OCI-LY3 (cell line): Measurements from ENCODE around the gene HIVEP2.

Experiments used
- H2AFZ ChIP-seq: fragments of 200-600, 300-600 bp; shearing (Covaris generic); 2 replicates; pipeline ENCODE4 v1.6.0; 2014; ENCODE audit warnings: antibody characterized with exemption, low read depth, low read length
- H3K27ac ChIP-seq: fragments of 200-600, 300-600 bp; sonication (generic); 2 replicates; pipeline ENCODE4 v1.5.1; 2014; ENCODE audit warnings: mild to moderate bottlenecking, low read length, moderate library complexity, mixed read lengths
- H3K27me3 ChIP-seq: fragments of 200-600, 300-600 bp; sonication (generic); 2 replicates; pipeline ENCODE4 v1.6.1; 2014; ENCODE audit warnings: low read depth, low read length, mixed read lengths
- H3K36me3 ChIP-seq: fragments of 200-600, 300-600 bp; sonication (generic); replicated peaks from 2 replicates; pipeline ENCODE3; 2014; ENCODE audit warnings: low read depth, low read length, mixed read lengths
- H3K4me1 ChIP-seq: fragments of 300-600, 200-600 bp; sonication (generic); 2 replicates; pipeline ENCODE4 v1.6.1; 2014; ENCODE audit warnings: low read length, mixed read lengths
- H3K4me2 ChIP-seq: fragments of 200-600, 300-600 bp; sonication (generic); 2 replicates; pipeline ENCODE4 v1.6.1; 2014; ENCODE audit warnings: low read length, mixed read lengths
- H3K4me3 ChIP-seq: fragments of 300-600, 200-600 bp; sonication (generic); 2 replicates; pipeline ENCODE4 v1.5.1; 2014; ENCODE audit warnings: antibody characterized with exemption, mild to moderate bottlenecking, low read length, moderate library complexity
- H3K79me2 ChIP-seq: fragments of 300-600, 200-600 bp; shearing (Covaris generic); 2 replicates; pipeline ENCODE4 v1.6.1; 2014; ENCODE audit warnings: mild to moderate bottlenecking, low read length, mixed read lengths
- H3K9ac ChIP-seq: fragments of 300-600, 200-600 bp; shearing (Covaris generic); 2 replicates; pipeline ENCODE4 v1.6.0; 2014; ENCODE audit warnings: mild to moderate bottlenecking, low read length, moderate library complexity
- H3K9me3 ChIP-seq: fragments of 200-600, 300-600 bp; shearing (Covaris generic); 2 replicates; pipeline ENCODE4 v1.6.1; 2014; ENCODE audit warnings: low read length, mixed read lengths; ENCODE audit not compliant: insufficient read depth
- H4K20me1 ChIP-seq: fragments of 200-600, 300-600 bp; sonication (generic); 2 replicates; pipeline ENCODE4 v1.6.1; 2016; ENCODE audit warnings: low read length, mixed read lengths; ENCODE audit not compliant: insufficient read depth
- EZH2phosphoT487 ChIP-seq: fragments of 200-600 bp; shearing (Covaris generic); IDR thresholded peaks from 2 replicates; pipeline ENCODE4 v1.6.1; 2018; ENCODE audit warnings: antibody characterized with exemption, mixed run types, low read depth
- TF ChIP-seq, protein P1 (sequence below): fragments of 200-600, 300-600 bp; sonication (generic); IDR thresholded peaks from 2 replicates; pipeline ENCODE4 v1.5.1; 2014; ENCODE audit warnings: antibody characterized with exemption, low read length, low read depth

HIVEP2 gene

GRCh38 chr6:142796571-142796970, 148.4 kb downstream of the HIVEP2 start:
- Histone ChIP-seq H4K20me1 (peaks cover 12% of the 10 kb centered on the region), H3K4me1 (peaks cover 24% of the 10 kb centered on the region), H2AFZ (no peak overlapping the region), H3K79me2 (0 out of 2 replicates have a peak, but pooled peaks cover 3% of the 10 kb centered on the region), H3K4me3 (no peak overlapping the region), H3K36me3 (no peaks in the 10 kb centered on the region), H3K9ac (no peak overlapping the region), H3K27me3 (no peaks in the 10 kb centered on the region), H3K9me3 (no peaks in the 10 kb centered on the region), H3K4me2 (no peak overlapping the region), H3K27ac (no peak overlapping the region)
- TF ChIP-seq, protein P1, sequence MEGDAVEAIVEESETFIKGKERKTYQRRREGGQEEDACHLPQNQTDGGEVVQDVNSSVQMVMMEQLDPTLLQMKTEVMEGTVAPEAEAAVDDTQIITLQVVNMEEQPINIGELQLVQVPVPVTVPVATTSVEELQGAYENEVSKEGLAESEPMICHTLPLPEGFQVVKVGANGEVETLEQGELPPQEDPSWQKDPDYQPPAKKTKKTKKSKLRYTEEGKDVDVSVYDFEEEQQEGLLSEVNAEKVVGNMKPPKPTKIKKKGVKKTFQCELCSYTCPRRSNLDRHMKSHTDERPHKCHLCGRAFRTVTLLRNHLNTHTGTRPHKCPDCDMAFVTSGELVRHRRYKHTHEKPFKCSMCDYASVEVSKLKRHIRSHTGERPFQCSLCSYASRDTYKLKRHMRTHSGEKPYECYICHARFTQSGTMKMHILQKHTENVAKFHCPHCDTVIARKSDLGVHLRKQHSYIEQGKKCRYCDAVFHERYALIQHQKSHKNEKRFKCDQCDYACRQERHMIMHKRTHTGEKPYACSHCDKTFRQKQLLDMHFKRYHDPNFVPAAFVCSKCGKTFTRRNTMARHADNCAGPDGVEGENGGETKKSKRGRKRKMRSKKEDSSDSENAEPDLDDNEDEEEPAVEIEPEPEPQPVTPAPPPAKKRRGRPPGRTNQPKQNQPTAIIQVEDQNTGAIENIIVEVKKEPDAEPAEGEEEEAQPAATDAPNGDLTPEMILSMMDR = no peak
- TF ChIP-seq EZH2phosphoT487 = no peak

DNA sequence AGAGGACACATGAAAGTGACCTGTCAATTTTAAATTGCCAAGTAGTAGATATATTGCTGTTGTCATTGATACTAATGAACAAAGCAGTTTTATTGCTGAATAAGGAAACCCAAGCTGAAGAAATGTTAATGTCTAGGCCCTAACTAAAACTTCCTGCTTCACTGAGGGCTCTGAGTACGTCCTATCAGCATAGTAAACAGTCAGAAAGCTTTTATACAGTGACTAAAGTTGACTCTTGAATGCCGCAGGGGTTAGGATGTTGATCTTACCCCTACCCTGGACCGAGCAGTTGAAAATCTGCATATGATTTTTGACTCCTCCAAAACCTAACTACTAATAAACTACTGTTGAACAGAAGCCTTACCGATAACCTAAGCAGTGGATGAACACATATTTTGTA, 149.0 kb downstream of the HIVEP2 start:
- H3K4me1 ChIP-seq = peaks cover 24% of the 10 kb centered on the region
- no peaks in the 10 kb centered on the region for H3K36me3 ChIP-seq
- no peak overlapping the region for H3K4me3 ChIP-seq
- H3K27ac ChIP-seq = no peak overlapping the region
- H3K79me2 ChIP-seq = 0 out of 2 replicates have a peak, but pooled peaks cover 3% of the 10 kb centered on the region
- TF ChIP-seq EZH2phosphoT487 = no peak
- TF ChIP-seq, protein P1 = no peak
- H4K20me1 ChIP-seq = peaks cover 12% of the 10 kb centered on the region
- H2AFZ ChIP-seq = no peak overlapping the region
- H3K9ac ChIP-seq = no peak overlapping the region
- H3K9me3 ChIP-seq = no peaks in the 10 kb centered on the region
- H3K27me3 ChIP-seq = no peaks in the 10 kb centered on the region
- no peak overlapping the region for H3K4me2 ChIP-seq

GRCh38 chr6:142794424-142794823, 150.6 kb downstream of the HIVEP2 start:
- no peaks in the 10 kb centered on the region for H3K9me3 ChIP-seq
- no peak overlapping the region for H3K27ac ChIP-seq
- no peak overlapping the region for H3K4me3 ChIP-seq
- H3K79me2 ChIP-seq = 0 out of 2 replicates have a peak, but pooled peaks cover 3% of the 10 kb centered on the region
- no peak overlapping the region for H3K9ac ChIP-seq
- H3K36me3 ChIP-seq = no peaks in the 10 kb centered on the region
- H2AFZ ChIP-seq = no peak overlapping the region
- H3K4me1 ChIP-seq = peaks cover 24% of the 10 kb centered on the region
- peaks cover 12% of the 10 kb centered on the region for H4K20me1 ChIP-seq
- no peaks in the 10 kb centered on the region for H3K27me3 ChIP-seq
- TF ChIP-seq EZH2phosphoT487 = no peak
- TF ChIP-seq, protein P1 = no peak
- no peak overlapping the region for H3K4me2 ChIP-seq

GRCh38 chr6:142790257-142790656, 154.7 kb downstream of the HIVEP2 start:
- Histone ChIP-seq H4K20me1 (no peaks in the 10 kb centered on the region), H3K4me1 (peaks cover 6% of the 10 kb centered on the region), H3K27me3 (no peaks in the 10 kb centered on the region), H3K27ac (no peak overlapping the region), H3K9me3 (no peaks in the 10 kb centered on the region), H3K36me3 (no peaks in the 10 kb centered on the region), H3K4me3 (no peak overlapping the region), H3K9ac (no peak overlapping the region), H3K4me2 (no peak overlapping the region), H3K79me2 (no peaks in the 10 kb centered on the region), H2AFZ (no peak overlapping the region)
- TF ChIP-seq, protein P1 = no peak
- TF ChIP-seq EZH2phosphoT487 = no peak
